22Rv1 (cell line): ENCODE results near the gene XYLB.

Experiments used
- CTCF ChIP-seq: fragments of 450-650 bp; IDR thresholded peaks from 2 replicates; pipeline ENCODE4 v1.5.1; 2017; ENCODE audit warnings: mild to moderate bottlenecking
- ZFX ChIP-seq: fragments of 450-650 bp; IDR thresholded peaks from 2 replicates; pipeline ENCODE4 v1.6.1; 2017; ENCODE audit warnings: antibody characterized with exemption, borderline replicate concordance

- TF ChIP-seq CTCF = no peak
- no peak for TF ChIP-seq ZFX
Measured at GRCh38 chr3:38396861-38397260, 50.3 kb downstream of the XYLB start.
